Measurements from ENCODE around the gene UBAC1. TPM values are rescaled to one million over a fixed set of nuclear protein-coding genes. Genes with fewer than 3 reads are reported as not detected.

UBAC1 gene
- total and polyA plus RNA-seq, 9 of the 15 experiments (the other 6 are each of a cell fraction or from before 2014, with no cell fraction given), result 94.0 to 399 (median 228) TPM

GRCh38 chr9:135995816-135996215 is 34.6 kb upstream of the UBAC1 start (continued):
- TF ChIP-seq, protein P1, sequence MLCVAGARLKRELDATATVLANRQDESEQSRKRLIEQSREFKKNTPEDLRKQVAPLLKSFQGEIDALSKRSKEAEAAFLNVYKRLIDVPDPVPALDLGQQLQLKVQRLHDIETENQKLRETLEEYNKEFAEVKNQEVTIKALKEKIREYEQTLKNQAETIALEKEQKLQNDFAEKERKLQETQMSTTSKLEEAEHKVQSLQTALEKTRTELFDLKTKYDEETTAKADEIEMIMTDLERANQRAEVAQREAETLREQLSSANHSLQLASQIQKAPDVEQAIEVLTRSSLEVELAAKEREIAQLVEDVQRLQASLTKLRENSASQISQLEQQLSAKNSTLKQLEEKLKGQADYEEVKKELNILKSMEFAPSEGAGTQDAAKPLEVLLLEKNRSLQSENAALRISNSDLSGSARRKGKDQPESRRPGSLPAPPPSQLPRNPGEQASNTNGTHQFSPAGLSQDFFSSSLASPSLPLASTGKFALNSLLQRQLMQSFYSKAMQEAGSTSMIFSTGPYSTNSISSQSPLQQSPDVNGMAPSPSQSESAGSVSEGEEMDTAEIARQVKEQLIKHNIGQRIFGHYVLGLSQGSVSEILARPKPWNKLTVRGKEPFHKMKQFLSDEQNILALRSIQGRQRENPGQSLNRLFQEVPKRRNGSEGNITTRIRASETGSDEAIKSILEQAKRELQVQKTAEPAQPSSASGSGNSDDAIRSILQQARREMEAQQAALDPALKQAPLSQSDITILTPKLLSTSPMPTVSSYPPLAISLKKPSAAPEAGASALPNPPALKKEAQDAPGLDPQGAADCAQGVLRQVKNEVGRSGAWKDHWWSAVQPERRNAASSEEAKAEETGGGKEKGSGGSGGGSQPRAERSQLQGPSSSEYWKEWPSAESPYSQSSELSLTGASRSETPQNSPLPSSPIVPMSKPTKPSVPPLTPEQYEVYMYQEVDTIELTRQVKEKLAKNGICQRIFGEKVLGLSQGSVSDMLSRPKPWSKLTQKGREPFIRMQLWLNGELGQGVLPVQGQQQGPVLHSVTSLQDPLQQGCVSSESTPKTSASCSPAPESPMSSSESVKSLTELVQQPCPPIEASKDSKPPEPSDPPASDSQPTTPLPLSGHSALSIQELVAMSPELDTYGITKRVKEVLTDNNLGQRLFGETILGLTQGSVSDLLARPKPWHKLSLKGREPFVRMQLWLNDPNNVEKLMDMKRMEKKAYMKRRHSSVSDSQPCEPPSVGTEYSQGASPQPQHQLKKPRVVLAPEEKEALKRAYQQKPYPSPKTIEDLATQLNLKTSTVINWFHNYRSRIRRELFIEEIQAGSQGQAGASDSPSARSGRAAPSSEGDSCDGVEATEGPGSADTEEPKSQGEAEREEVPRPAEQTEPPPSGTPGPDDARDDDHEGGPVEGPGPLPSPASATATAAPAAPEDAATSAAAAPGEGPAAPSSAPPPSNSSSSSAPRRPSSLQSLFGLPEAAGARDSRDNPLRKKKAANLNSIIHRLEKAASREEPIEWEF (CRISPR knock-in tag; IDR thresholded peaks at IDR 0.05), result no peak
- TF ChIP-seq ZNF384 (IDR thresholded peaks at IDR 0.05; ENCODE audit: low read depth, low read length) (no peak), IFI16 (CRISPR knock-in tag; IDR thresholded peaks at IDR 0.05) (no peak), SNRNP70 (optimal IDR thresholded peaks at IDR 0.05; ENCODE audit: low read depth, low read length) (no peak), ZNF121 (CRISPR knock-in tag; conservative IDR thresholded peaks at IDR 0.05) (no peak)
- TF ChIP-seq, protein P2, sequence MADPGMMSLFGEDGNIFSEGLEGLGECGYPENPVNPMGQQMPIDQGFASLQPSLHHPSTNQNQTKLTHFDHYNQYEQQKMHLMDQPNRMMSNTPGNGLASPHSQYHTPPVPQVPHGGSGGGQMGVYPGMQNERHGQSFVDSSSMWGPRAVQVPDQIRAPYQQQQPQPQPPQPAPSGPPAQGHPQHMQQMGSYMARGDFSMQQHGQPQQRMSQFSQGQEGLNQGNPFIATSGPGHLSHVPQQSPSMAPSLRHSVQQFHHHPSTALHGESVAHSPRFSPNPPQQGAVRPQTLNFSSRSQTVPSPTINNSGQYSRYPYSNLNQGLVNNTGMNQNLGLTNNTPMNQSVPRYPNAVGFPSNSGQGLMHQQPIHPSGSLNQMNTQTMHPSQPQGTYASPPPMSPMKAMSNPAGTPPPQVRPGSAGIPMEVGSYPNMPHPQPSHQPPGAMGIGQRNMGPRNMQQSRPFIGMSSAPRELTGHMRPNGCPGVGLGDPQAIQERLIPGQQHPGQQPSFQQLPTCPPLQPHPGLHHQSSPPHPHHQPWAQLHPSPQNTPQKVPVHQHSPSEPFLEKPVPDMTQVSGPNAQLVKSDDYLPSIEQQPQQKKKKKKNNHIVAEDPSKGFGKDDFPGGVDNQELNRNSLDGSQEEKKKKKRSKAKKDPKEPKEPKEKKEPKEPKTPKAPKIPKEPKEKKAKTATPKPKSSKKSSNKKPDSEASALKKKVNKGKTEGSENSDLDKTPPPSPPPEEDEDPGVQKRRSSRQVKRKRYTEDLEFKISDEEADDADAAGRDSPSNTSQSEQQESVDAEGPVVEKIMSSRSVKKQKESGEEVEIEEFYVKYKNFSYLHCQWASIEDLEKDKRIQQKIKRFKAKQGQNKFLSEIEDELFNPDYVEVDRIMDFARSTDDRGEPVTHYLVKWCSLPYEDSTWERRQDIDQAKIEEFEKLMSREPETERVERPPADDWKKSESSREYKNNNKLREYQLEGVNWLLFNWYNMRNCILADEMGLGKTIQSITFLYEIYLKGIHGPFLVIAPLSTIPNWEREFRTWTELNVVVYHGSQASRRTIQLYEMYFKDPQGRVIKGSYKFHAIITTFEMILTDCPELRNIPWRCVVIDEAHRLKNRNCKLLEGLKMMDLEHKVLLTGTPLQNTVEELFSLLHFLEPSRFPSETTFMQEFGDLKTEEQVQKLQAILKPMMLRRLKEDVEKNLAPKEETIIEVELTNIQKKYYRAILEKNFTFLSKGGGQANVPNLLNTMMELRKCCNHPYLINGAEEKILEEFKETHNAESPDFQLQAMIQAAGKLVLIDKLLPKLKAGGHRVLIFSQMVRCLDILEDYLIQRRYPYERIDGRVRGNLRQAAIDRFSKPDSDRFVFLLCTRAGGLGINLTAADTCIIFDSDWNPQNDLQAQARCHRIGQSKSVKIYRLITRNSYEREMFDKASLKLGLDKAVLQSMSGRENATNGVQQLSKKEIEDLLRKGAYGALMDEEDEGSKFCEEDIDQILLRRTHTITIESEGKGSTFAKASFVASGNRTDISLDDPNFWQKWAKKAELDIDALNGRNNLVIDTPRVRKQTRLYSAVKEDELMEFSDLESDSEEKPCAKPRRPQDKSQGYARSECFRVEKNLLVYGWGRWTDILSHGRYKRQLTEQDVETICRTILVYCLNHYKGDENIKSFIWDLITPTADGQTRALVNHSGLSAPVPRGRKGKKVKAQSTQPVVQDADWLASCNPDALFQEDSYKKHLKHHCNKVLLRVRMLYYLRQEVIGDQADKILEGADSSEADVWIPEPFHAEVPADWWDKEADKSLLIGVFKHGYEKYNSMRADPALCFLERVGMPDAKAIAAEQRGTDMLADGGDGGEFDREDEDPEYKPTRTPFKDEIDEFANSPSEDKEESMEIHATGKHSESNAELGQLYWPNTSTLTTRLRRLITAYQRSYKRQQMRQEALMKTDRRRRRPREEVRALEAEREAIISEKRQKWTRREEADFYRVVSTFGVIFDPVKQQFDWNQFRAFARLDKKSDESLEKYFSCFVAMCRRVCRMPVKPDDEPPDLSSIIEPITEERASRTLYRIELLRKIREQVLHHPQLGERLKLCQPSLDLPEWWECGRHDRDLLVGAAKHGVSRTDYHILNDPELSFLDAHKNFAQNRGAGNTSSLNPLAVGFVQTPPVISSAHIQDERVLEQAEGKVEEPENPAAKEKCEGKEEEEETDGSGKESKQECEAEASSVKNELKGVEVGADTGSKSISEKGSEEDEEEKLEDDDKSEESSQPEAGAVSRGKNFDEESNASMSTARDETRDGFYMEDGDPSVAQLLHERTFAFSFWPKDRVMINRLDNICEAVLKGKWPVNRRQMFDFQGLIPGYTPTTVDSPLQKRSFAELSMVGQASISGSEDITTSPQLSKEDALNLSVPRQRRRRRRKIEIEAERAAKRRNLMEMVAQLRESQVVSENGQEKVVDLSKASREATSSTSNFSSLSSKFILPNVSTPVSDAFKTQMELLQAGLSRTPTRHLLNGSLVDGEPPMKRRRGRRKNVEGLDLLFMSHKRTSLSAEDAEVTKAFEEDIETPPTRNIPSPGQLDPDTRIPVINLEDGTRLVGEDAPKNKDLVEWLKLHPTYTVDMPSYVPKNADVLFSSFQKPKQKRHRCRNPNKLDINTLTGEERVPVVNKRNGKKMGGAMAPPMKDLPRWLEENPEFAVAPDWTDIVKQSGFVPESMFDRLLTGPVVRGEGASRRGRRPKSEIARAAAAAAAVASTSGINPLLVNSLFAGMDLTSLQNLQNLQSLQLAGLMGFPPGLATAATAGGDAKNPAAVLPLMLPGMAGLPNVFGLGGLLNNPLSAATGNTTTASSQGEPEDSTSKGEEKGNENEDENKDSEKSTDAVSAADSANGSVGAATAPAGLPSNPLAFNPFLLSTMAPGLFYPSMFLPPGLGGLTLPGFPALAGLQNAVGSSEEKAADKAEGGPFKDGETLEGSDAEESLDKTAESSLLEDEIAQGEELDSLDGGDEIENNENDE (IDR thresholded peaks at IDR 0.05; ENCODE audit: low read depth, low read length), result no peak
